HG03025 (cell line): ENCODE measurements around the gene UNC5B.

Experiments used
- ATAC-seq: cut with Tn5 transposase; IDR thresholded peaks from one replicate; pipeline ENCODE4 v1.9.1; 2021; ENCODE audit warnings: mild to moderate bottlenecking, moderate library complexity; ENCODE audit not compliant: unreplicated experiment, low FRiP score

The UNC5B gene

GRCh38 chr10:71212318-71213126 lies at the start of gene UNC5B:
TSS of gene UNC5B (plus strand) at chr10:71212570. CDS start at chr10:71212986, 416 bp downstream.
- ATAC-seq, result no peak

DNA sequence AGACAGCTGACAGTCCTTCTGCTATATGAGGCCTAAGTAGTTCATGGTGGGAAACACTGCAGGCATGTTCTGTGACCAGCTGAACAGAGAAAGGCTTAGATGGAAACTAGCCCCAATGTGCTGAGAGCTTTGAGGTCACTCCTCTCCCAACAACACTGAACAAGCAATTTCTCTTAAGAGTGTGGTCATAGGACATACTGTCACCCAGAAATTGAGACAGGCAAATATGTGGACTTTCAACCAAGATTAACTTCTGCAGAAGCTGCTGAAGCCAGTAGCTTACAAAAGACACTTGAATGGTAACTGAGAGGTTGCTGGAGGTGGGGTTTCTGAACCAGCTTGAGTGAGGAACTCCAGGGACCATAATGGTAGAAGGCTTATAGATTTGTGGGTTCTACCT lies 38.9 kb upstream of the UNC5B start:
- ATAC-seq, result no peak

- ATAC-seq, result no peak
Observed at GRCh38 chr10:71176661-71177060, 35.7 kb upstream of the UNC5B start.

- no peak for ATAC-seq
Observed at GRCh38 chr10:71177651-71178199, 34.6 kb upstream of the UNC5B start.

DNA sequence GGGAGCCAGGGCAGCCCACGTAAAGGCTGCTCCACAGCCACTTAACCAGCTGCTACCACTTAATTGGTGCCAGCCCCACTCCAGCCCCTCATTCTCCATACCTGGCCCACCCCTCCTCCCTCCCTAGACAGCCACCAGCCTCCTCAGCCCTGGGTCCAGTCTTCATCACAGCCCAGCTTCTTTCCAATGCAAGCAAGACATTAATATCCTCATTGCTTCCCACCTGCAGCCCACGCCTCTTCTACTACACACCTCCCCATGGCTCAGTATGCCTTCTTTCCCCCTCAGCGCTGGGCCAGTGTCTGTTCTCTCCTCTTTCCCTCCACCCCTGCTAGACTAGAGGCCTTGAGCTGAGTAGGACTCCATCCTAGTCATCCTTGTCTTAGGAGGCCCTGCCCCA lies 33.5 kb upstream of the UNC5B start:
- ATAC-seq, result no peak

DNA sequence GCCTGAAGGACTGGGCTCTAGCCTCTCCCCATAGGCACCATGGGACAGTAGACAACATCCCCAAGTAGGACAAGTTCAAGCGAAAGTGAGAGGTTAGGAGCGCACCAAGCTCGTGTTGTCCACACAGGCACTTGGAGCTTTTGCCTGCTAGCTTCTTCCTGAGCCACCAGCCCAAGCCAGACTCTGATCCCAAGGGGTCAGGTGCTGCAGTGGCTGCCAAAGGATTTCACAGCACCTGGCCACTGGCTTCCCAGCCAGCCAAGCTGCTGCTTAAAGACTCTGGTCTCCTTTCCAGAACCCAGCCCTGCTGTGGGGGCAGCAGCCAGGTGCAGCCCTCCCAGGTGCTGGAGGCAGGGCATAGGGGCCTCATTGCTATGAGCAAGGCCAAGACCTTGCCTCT lies 33.0 kb upstream of the UNC5B start:
- ATAC-seq, result no peak

DNA sequence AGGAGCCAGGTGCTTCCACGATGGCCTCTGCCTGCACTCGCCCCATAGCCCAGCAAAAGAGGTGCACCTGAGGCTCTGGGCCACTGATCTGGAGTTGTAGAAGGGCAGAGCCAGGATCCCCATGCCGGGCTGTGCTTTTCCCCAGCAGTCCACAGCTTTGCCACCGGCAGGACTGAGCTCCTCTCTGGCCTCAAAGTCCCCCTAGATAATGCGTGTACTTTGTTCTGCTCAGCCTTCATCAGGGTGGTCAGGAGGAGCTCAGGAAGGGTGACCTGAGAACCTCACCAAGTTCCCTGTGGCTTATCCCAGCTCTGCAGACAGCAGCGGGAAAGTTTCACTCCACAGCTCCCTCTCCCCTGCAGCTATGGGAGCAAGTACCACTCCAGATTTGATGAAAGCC lies 27.9 kb upstream of the UNC5B start:
- ATAC-seq, result no peak

- ATAC-seq, result no peak
Observed at GRCh38 chr10:71185209-71185608, 27.2 kb upstream of the UNC5B start.

DNA sequence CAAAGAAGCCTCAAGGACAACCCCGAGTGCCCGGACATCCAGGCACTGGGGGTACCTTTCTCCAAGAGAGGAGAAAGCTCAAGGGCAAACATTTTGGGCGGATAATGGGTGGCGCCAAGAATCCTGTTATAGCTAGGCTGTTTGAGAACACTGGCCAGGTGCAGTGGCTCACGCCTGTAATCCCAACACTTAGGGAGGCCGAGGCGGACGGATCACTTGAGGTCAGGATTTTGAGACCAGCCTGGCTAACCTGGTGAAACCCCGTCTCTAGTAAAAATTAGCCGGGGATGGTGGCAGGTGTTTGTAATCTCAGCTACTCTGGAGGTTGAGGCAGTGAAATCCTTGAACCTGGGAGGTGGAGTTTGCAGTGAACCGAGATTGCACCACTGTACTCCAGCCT lies 25.2 kb upstream of the UNC5B start:
- ATAC-seq, result no peak

DNA sequence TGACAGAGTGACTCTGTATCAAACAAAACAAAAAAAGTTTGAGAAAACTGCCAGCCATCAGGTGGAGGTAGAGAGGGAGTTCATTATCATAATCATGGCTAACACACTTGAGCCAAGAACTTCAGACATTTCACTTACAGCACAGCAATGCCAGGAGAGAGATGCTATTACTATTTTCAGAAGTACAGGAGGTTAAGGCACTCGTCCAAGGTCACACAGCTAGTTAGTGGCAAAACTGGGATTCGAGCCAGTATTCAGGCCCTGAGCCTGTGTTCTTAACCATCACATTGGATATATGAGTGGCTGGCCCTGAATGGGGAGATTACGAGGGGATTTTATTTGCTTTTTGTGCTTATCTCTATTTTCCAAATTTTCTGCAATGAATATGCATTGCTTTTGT lies 24.8 kb upstream of the UNC5B start:
- ATAC-seq, result no peak

DNA sequence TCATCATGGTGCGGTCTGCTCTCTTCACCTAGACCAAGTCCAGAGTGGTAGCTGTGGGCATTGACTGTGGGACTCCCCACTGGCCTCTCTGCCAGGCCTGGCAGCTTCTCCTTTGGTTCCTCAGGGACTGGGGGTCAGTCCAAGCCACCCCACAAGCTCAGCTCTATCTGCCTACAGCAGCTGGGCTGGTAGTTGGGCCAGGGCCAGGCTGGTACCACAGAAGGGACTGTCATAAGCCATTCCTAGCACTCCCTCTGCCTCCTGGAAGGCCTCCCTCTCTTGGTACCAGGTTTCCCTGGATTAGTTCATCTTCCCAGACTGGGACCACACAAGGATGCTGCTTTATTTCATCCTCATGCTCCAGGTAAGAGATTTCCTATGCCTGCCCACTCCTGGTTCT lies 24.2 kb upstream of the UNC5B start:
- ATAC-seq, result no peak

DNA sequence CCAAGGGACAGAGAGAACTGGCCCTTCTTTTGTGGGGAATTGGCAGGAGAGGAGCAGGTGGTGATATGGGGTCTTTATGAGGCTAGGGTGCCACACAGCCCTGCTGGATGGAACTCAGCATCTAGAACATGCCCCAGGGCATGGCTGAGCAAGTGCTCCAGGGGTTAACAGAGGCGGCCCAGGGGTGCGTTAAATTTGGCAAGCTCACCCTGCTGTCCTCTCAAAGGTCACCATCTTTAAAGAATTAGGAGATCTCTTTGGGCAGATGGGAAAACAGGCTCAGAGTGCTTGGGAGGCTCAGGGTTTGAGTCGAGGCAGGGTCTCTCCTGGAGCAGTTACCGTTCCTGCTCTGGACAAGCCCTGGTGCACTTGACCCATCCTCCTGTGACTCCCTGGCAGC lies 21.4 kb upstream of the UNC5B start:
- no peak for ATAC-seq

DNA sequence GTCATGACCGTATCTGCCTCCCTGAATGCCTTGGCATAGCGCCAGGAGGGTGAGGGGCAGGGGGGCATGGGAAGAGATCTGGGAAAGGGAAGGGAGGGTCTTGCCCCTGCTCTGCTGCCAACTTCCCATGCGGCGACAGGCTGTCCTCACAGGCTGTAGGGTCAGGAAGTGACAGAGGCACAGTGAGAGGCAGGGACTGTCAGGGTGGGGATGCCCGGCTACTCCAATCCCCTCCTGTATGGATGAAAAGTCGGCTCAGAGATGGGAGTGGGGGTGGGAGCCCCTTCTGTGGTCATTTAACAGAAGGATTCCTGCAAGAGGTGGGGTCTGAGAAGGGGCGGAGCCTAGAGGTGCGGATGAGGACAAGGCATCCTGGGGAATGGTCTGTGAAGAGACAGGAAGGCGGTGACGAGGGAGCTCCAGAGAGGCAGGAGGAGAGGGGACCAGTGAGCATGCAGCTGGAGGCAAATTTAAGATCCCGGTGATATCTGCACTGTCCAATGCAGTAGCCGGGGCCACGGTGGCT lies 20.8 kb upstream of the UNC5B start:
- no peak for ATAC-seq

DNA sequence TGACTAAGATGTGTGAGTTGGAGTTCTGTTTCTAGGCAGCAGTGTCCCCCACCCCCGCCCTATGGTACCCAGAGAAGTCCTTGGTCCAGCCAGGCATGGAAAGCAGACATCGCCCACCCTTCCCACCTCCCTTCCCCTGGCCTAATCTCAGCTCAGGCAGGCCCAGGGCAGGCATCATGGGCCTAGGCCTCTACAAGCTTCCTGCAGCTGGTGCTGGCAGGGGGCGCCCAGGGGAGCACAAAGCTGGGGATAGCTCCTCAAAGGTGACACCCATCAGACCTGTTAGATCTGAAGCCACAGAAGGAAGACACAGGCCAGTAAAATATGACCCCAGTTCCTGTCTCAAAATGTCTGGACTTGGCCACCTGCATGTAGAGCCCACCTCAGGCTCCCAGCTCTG lies 18.9 kb upstream of the UNC5B start:
- no peak for ATAC-seq

DNA sequence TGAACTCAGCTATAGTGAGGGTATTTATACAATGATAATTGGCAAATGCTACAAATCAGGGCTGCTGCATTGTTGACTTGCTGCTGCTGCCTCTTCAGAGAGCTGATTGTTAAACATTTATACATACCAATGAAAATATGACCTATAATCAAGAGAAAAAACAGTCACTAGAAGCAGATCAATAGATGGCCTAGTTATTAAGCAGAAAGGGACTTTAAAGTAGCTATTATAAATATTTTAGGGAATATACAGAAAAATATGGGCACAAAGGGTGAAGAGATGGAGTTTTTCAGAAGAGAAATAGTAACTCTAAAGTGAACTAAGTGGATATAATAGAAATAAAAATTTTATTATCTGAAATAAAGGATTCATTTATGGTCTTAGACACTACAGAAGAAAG lies 14.4 kb upstream of the UNC5B start:
- ATAC-seq, result no peak

- ATAC-seq, result no peak
Observed at GRCh38 chr10:71201849-71202248, 10.5 kb upstream of the UNC5B start.

GRCh38 chr10:71202314-71202713 lies 10.1 kb upstream of the UNC5B start:
- no peak for ATAC-seq

GRCh38 chr10:71203124-71203523 lies 9.2 kb upstream of the UNC5B start:
- ATAC-seq, result no peak

GRCh38 chr10:71203716-71204115 lies 8.7 kb upstream of the UNC5B start:
- no peak for ATAC-seq

GRCh38 chr10:71204746-71205145 lies 7.6 kb upstream of the UNC5B start:
- ATAC-seq, result no peak

DNA sequence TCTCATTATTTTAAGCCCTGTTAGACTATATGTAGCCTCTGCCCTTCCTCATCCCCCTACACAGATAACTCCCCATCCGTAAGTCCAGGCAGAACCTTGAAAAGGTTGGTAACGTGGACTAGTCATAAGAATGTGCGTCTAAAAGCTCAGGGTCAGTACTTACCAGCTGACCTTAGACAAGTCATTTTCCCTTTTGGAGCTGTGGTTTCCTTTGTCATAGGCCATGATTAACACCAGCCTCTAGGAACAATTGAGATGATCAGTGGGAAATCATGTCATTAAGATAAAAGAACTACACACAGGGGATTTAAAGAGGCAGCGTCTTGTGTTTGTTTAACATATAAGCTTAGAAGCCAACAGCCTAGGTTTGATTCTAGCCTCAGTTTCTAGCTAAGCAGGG lies 6.9 kb upstream of the UNC5B start:
- ATAC-seq, result no peak

DNA sequence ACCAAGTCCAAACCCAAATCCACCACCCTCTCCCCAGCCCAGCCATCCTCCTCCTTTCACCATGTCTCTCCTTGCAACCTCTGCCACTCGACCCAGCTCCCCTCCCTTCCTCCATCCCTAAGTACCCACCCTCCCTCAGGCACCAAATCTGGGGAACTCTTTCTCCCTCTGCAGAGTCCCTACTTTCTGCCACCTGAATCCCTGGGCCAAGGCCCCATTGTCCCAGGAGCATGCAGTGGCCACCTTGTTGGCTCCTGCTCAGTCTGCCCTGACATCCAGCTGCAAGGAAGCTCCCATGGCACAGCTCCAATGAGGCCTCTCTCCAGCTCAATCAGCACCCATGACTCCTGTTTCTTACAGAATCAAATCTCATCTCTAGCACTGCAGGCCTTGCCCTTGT lies 5.5 kb upstream of the UNC5B start:
- no peak for ATAC-seq
